Lower lobe of right lung (tissue), 2 donors: Measurements from ENCODE around the gene SUCO. TPM values are rescaled to one million over a fixed set of nuclear protein-coding genes. Genes with fewer than 3 reads are reported as not detected.
"Not testable (repeated sequence)": the region's sequence is repeated elsewhere in the genome, so short reads cannot be mapped to it uniquely, and the experiment has no call there.

Source experiments
- ATAC-seq, 2 donors: fragments of 200-7000 bp; cut with Tn5 transposase; one replicate each; pipeline ENCODE4 v1.9.1; 2020 to 2022; ENCODE audit warnings: mild to moderate bottlenecking in 2 of 2, moderate library complexity in 2 of 2
- DNase-seq: peaks from one replicate; pipeline ENCODE4 v3.0.0-alpha.2; 2020
- H3K27ac ChIP-seq: fragments of 200-600 bp; one replicate; pipeline ENCODE4 v1.8.0; 2022
- H3K27me3 ChIP-seq: fragments of 200-600 bp; one replicate; pipeline ENCODE4 v1.8.0; 2022; ENCODE audit warnings: low read depth
- H3K36me3 ChIP-seq: fragments of 200-600 bp; one replicate; pipeline ENCODE4 v1.8.0; 2022; ENCODE audit warnings: mild to moderate bottlenecking
- H3K4me1 ChIP-seq: fragments of 200-600 bp; one replicate; pipeline ENCODE4 v1.8.0; 2022
- H3K4me3 ChIP-seq: fragments of 200-600 bp; one replicate; pipeline ENCODE4 v1.8.0; 2022; ENCODE audit warnings: mild to moderate bottlenecking
- H3K9me3 ChIP-seq: fragments of 200-600 bp; one replicate; pipeline ENCODE4 v1.8.0; 2022
- CTCF ChIP-seq: fragments of 200-600 bp; IDR thresholded peaks from one replicate; pipeline ENCODE4 v1.8.0; 2022; ENCODE audit warnings: antibody characterized with exemption, mild to moderate bottlenecking
- intact Hi-C: fragments of 100-400 bp; cut with DNase I; formaldehyde crosslinking; loops from one replicate; pipeline ENCODE4 v1.11.0; 2022
- total RNA-seq: library from RNA; stranded (reverse); fragmentation: NEBNext Ultra II Directional; extraction: Animal tissue kit (Norgen Biotek cat#: 25700); gene quantifications from one replicate; pipeline ENCODE4 v1.2.1, GENCODE V29; 2021
- donor health status: DM: no; HTN: yes; CAD: no; lungs with severe emphysema.

SUCO gene
- total RNA-seq, 1 donor from 2014 or later, result 32.5 TPM

- intact Hi-C loops, result no loop called here
- no peak for TF ChIP-seq CTCF
- Histone ChIP-seq H3K36me3 (peaks cover 46% of the 10 kb centered on the region), H3K4me3 (no peak overlapping the region), H3K9me3 (no peaks in the 10 kb centered on the region), H3K27ac (no peak overlapping the region), H3K4me1 (no peaks in the 10 kb centered on the region), H3K27me3 (no peaks in the 10 kb centered on the region)
- ATAC-seq (no peak), DNase-seq (no peak)
Observed at GRCh38 chr1:172608098-172608601, 75.2 kb downstream of the SUCO start.

- DNase-seq, result no peak
Observed at GRCh38 chr1:172609528-172609927, 76.6 kb downstream of the SUCO start.

GRCh38 chr1:172612478-172612877 lies 79.5 kb downstream of the SUCO start:
- H3K27ac ChIP-seq, result no peak overlapping the region
- H3K36me3 ChIP-seq, result peaks cover 30% of the 10 kb centered on the region
- peaks cover 2% of the 10 kb centered on the region for H3K9me3 ChIP-seq
- no peaks in the 10 kb centered on the region for H3K4me1 ChIP-seq
- no peak overlapping the region for H3K4me3 ChIP-seq
- no peaks in the 10 kb centered on the region for H3K27me3 ChIP-seq
- DNase-seq, result no peak
- ATAC-seq, result no peak
- intact Hi-C loops, result no loop called here
- no peak for TF ChIP-seq CTCF

More at GRCh38 chr1:172609528-172609927, 76.6 kb downstream of the SUCO start:
- H3K9me3 ChIP-seq, result no peaks in the 10 kb centered on the region
- H3K27ac ChIP-seq, result no peak overlapping the region
- peak; percentile 15 for TF ChIP-seq CTCF
- peaks cover 32% of the 10 kb centered on the region for H3K36me3 ChIP-seq
- H3K27me3 ChIP-seq, result no peaks in the 10 kb centered on the region
- no peak overlapping the region for H3K4me3 ChIP-seq
- no peak for ATAC-seq
- no peaks in the 10 kb centered on the region for H3K4me1 ChIP-seq
- intact Hi-C loops, result no loop called here

GRCh38 chr1:172613294-172613693 lies 80.3 kb downstream of the SUCO start:
- no peak for TF ChIP-seq CTCF
- H3K4me1 ChIP-seq, result no peaks in the 10 kb centered on the region
- H3K27ac ChIP-seq, result no peak overlapping the region
- H3K4me3 ChIP-seq, result no peak overlapping the region
- ATAC-seq (no peak), DNase-seq (no peak)
- H3K27me3 ChIP-seq, result no peaks in the 10 kb centered on the region
- peaks cover 30% of the 10 kb centered on the region for H3K36me3 ChIP-seq
- intact Hi-C loops, result no loop called here
- H3K9me3 ChIP-seq, result peaks cover 3% of the 10 kb centered on the region

- Histone ChIP-seq H3K27ac (no peak overlapping the region), H3K4me3 (no peak overlapping the region), H3K27me3 (no peaks in the 10 kb centered on the region), H3K9me3 (peaks cover 10% of the 10 kb centered on the region), H3K4me1 (no peaks in the 10 kb centered on the region), H3K36me3 (peaks cover 5% of the 10 kb centered on the region)
- DNase-seq (no peak), ATAC-seq (no peak)
- no peak for TF ChIP-seq CTCF
- intact Hi-C loops, result no loop called here
Observed at GRCh38 chr1:172616195-172616594, 83.2 kb downstream of the SUCO start.

- peaks cover 1% of the 10 kb centered on the region for H3K36me3 ChIP-seq
- intact Hi-C loops, result no loop called here
- H3K4me3 ChIP-seq, result no peak overlapping the region
- H3K9me3 ChIP-seq, result peaks cover 10% of the 10 kb centered on the region
- H3K4me1 ChIP-seq, result no peaks in the 10 kb centered on the region
- DNase-seq (no peak), ATAC-seq (no peak)
- no peak overlapping the region for H3K27ac ChIP-seq
- no peaks in the 10 kb centered on the region for H3K27me3 ChIP-seq
- no peak for TF ChIP-seq CTCF
Observed at GRCh38 chr1:172616636-172617035, 83.7 kb downstream of the SUCO start.

- H3K4me1 ChIP-seq, H3K27ac ChIP-seq, H3K36me3 ChIP-seq, H3K4me3 ChIP-seq, DNase-seq, ATAC-seq, intact Hi-C loops, H3K27me3 ChIP-seq: not testable (repeated sequence)
- H3K9me3 ChIP-seq, result peaks cover 10% of the 10 kb centered on the region
Observed at GRCh38 chr1:172620603-172621002, 87.7 kb downstream of the SUCO start.
